Erythroblast (primary cell): ENCODE measurements around the gene PGR.

Experiments used
- GATA1 ChIP-seq: IDR thresholded peaks from 2 replicates; pipeline ENCODE4 v1.6.1; 2011; ENCODE audit warnings: low read depth, mild to moderate bottlenecking, control low read depth, low read length, moderate library complexity
- POLR2A ChIP-seq: IDR thresholded peaks from 2 replicates; pipeline ENCODE4 v1.6.1; 2011; ENCODE audit warnings: mild to moderate bottlenecking, low read length

DNA sequence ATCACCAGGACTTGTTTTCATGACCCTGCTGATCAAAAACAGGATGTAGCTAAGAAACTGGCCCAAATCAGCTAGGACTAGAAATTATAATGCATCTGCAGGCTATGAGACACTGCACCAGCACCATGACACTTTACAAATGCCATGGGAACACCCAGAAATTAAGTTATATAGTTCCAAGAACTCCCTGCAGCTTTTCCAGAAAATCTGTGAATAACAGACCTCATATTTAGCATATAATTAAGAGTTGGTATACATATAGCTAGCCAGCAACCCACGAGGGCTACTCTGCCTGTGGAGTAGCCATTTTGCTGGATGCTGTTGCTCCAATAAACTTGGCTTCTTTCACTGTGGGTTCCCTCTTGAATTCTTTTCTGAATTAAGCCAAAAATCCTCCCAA is 101.0 kb downstream of the PGR start:
- TF ChIP-seq POLR2A (no peak), GATA1 (no peak)
